B cell (primary cell): Measurements from ENCODE around the gene IGHMBP2. TPM values are rescaled to one million over a fixed set of nuclear protein-coding genes. Genes with fewer than 3 reads are reported as not detected.

Source experiments
- ATAC-seq: fragments of 200-7000 bp; cut with Tn5 transposase; one replicate; pipeline ENCODE4 v1.10.0; 2021; ENCODE audit warnings: low read depth, mild to moderate bottlenecking, moderate number of reproducible peaks, moderate library complexity
- CTCF ChIA-PET: fragments of 350-600 bp; sonication (Branson Sonifier 250); formaldehyde crosslinking; loops from one replicate; lab custom pipeline; 2021; ENCODE audit warnings: antibody characterized with exemption, inconsistent platforms; lab: Charles Lee
- POLR2A ChIA-PET: fragments of 350-600 bp; sonication (Branson Sonifier 250); formaldehyde crosslinking; loops from one replicate; lab custom pipeline; 2021; ENCODE audit warnings: antibody characterized with exemption; lab: Charles Lee
- DNase-seq: peaks from one replicate; pipeline ENCODE4 v3.0.0; 2013
- H2AFZ ChIP-seq: 2 replicates; pipeline ENCODE4 v1.6.1; 2012; ENCODE audit warnings: mild to moderate bottlenecking, low read depth, low read length; ENCODE audit not compliant: insufficient read depth, poor library complexity, severe bottlenecking
- H3K27ac ChIP-seq, 2 donors: 1 replicate in 1 of 2; 2 replicates in 1 of 2; pipeline ENCODE4 v1.5.1; 2012 to 2013; ENCODE audit warnings: low read length in 2 of 2, mild to moderate bottlenecking in 2 of 2, moderate library complexity in 1 of 2
- H3K27me3 ChIP-seq, 4 experiments: fragments of 200-600 bp in 1 of 4; sonication (generic) in 1 of 4; replicated peaks in 1 of 4; 1 replicate in 2 of 4; 2 replicates in 2 of 4; pipeline versions ENCODE4 v1.6.1 to v1.7.0; 2013 to 2016; ENCODE audit warnings: low read length in 3 of 4, mild to moderate bottlenecking in 2 of 4, mixed read lengths in 1 of 4, moderate library complexity in 1 of 4; ENCODE audit not compliant: insufficient read depth in 4 of 4, control insufficient read depth in 3 of 4; ENCODE audit errors: control extremely low read depth in 1 of 4
- H3K36me3 ChIP-seq, 2 experiments: replicated peaks in 1 of 2; 1 replicate in 1 of 2; 2 replicates in 1 of 2; pipeline versions ENCODE4 v1.6.1 to v1.7.1; 2013; ENCODE audit warnings: low read length in 1 of 2; ENCODE audit not compliant: insufficient read depth in 2 of 2, control insufficient read depth in 1 of 2; ENCODE audit errors: control extremely low read depth in 1 of 2, extremely low read depth in 1 of 2
- H3K4me1 ChIP-seq, 2 donors: fragments of 200-600 bp in 1 of 2; sonication (generic) in 1 of 2; 1 replicate in 1 of 2; 2 replicates in 1 of 2; pipeline versions ENCODE4 v1.5.1 to v1.6.1; 2013 to 2017; ENCODE audit warnings: low read length in 2 of 2; ENCODE audit not compliant: control insufficient read depth in 2 of 2, insufficient read depth in 2 of 2
- H3K4me2 ChIP-seq: replicated peaks from 2 replicates; pipeline ENCODE3; 2012; ENCODE audit warnings: mild to moderate bottlenecking, low read depth, low read length; ENCODE audit not compliant: poor library complexity, severe bottlenecking
- H3K4me3 ChIP-seq, 5 experiments: fragments of 200-600 bp in 1 of 5; sonication (generic) in 1 of 5; 1 replicate in 3 of 5; 2 replicates in 2 of 5; pipeline versions ENCODE4 v1.5.1 to v1.7.0; 2011 to 2016; ENCODE audit warnings: low read length in 4 of 5, mild to moderate bottlenecking in 4 of 5, low read depth in 2 of 5, control low read depth in 1 of 5, moderate library complexity in 1 of 5; ENCODE audit not compliant: insufficient read depth in 1 of 5; ENCODE audit errors: control extremely low read depth in 1 of 5, extremely low read depth in 1 of 5
- H3K79me2 ChIP-seq: fragments of 200-600 bp; sonication (generic); one replicate; pipeline ENCODE4 v1.6.0; 2016; ENCODE audit warnings: low read length; ENCODE audit not compliant: control insufficient read depth, insufficient read depth
- H3K9ac ChIP-seq: fragments of 200-600 bp; sonication (generic); 2 replicates; pipeline ENCODE4 v1.6.1; 2017; ENCODE audit warnings: mild to moderate bottlenecking, low read length, moderate library complexity
- H3K9me3 ChIP-seq, 3 donors: one replicate each; pipeline versions ENCODE4 v1.6.1 to v1.7.1; 2013; ENCODE audit warnings: low read length in 2 of 3; ENCODE audit not compliant: control insufficient read depth in 2 of 3, insufficient read depth in 1 of 3; ENCODE audit errors: control extremely low read depth in 1 of 3
- H4K20me1 ChIP-seq: 2 replicates; pipeline ENCODE4 v1.6.0; 2012; ENCODE audit warnings: mild to moderate bottlenecking, low read length; ENCODE audit not compliant: insufficient read depth, control insufficient read depth, poor library complexity, severe bottlenecking
- H3K27ac Mint-ChIP-seq: one replicate; pipeline ENCODE4 v1.8.0; 2021; ENCODE audit warnings: mixed read lengths
- H3K27me3 Mint-ChIP-seq: one replicate; pipeline ENCODE4 v1.8.0; 2021; ENCODE audit warnings: mixed read lengths
- H3K4me1 Mint-ChIP-seq: one replicate; pipeline ENCODE4 v1.8.0; 2021; ENCODE audit warnings: mixed read lengths
- H3K4me3 Mint-ChIP-seq: one replicate; pipeline ENCODE4 v1.8.0; 2021; ENCODE audit warnings: mixed read lengths
- H3K9me3 Mint-ChIP-seq: one replicate; pipeline ENCODE4 v1.8.0; 2022; ENCODE audit warnings: mixed read lengths; ENCODE audit not compliant: insufficient read depth
- EZH2 ChIP-seq: IDR thresholded peaks from 2 replicates; pipeline ENCODE4 v1.6.1; 2012; ENCODE audit warnings: borderline replicate concordance, low read depth, mild to moderate bottlenecking, moderate library complexity, low read length; ENCODE audit not compliant: insufficient read depth, poor library complexity, severe bottlenecking
- WGBS: methylation state at CpG from one replicate; pipeline ENCODE4 v1.1.5; 2013; ENCODE audit warnings: missing lambda C conversion rate; ENCODE audit not compliant: insufficient coverage; 5-methylcytosine and 5-hydroxymethylcytosine counted together
- intact Hi-C: fragments of 100-400 bp; cut with micrococcal nuclease; formaldehyde crosslinking; loops from one replicate; pipeline ENCODE4 v1.10.0; 2022
- polyA plus RNA-seq: library from polyadenylated mRNA; depleted of rRNA; stranded (reverse); fragments of >200 nt; gene quantifications from 2 replicates; pipeline ENCODE4 v1.2.3, GENCODE V29; 2012
- total RNA-seq, 2 donors: library from RNA; stranded (reverse); fragments of 120-200 nt in 1 of 2; gene quantifications; 1 replicate in 1 of 2; 2 replicates in 1 of 2; pipeline versions ENCODE4 v1.2.3 to v1.2.4, GENCODE V29; 2013 to 2022
- TF ChIP-seq, protein P1 (sequence below): fragments of 200-600 bp; IDR thresholded peaks from one replicate; pipeline ENCODE4 v1.8.0; 2022; ENCODE audit warnings: antibody characterized with exemption, mild to moderate bottlenecking

Gene IGHMBP2
- total and polyA plus RNA-seq, 2 donors (not counting 1 experiment from before 2014, with no cell fraction given): 41.4 to 42.9 TPM

DNA sequence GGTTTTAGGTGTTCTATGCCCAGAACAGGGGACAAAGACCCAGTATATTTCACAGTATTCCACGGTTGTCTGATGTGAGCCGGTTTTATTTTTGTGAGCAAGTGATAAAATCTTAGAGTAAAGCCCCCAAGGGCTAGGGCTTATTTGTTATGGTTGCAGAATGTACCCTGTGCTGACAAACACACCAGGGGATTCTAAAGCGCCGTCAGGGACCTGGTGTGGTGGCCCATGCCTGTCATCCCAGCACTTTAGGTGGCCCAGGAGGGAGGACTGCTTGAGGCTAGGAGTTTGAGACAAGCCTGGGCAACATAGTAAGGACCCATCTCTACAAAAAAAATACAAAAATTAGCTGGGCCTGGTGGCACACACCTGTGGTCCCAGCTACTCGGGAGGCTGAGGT, 22.8 kb upstream of the IGHMBP2 start:
- H3K9ac ChIP-seq: no peak overlapping the region
- H3K27me3 ChIP-seq: no peaks in the 10 kb centered on the region
- ChIA-PET POLR2A (no interaction called here), CTCF (interaction anchor here (0.6 to 0.7 kb wide), 3 partner anchors 1040 to 1564 kb away, joined by 3 to 4 read pairs (median 3); no protein-coding TSS in a partner anchor)
- no peaks in the 10 kb centered on the region for H3K36me3 ChIP-seq
- H2AFZ ChIP-seq: no peak overlapping the region
- H3K27ac Mint-ChIP-seq: no peak overlapping the region
- H3K4me2 ChIP-seq: no peak overlapping the region
- DNase-seq (no peak), ATAC-seq (no peak)
- H4K20me1 ChIP-seq: no peaks in the 10 kb centered on the region
- no peaks in the 10 kb centered on the region for H3K9me3 Mint-ChIP-seq
- intact Hi-C loops: no loop called here
- no peak overlapping the region for H3K4me3 Mint-ChIP-seq
- no peaks in the 10 kb centered on the region for H3K9me3 ChIP-seq
- WGBS: 93% methylated on average over 2 of the region's 5 CpGs
- H3K27ac ChIP-seq: no peak overlapping the region
- no peaks in the 10 kb centered on the region for H3K27me3 Mint-ChIP-seq
- H3K79me2 ChIP-seq: no peaks in the 10 kb centered on the region
- H3K4me1 Mint-ChIP-seq: no peaks in the 10 kb centered on the region
- H3K4me3 ChIP-seq: no peak overlapping the region
- no peaks in the 10 kb centered on the region for H3K4me1 ChIP-seq
- TF ChIP-seq, protein P1, sequence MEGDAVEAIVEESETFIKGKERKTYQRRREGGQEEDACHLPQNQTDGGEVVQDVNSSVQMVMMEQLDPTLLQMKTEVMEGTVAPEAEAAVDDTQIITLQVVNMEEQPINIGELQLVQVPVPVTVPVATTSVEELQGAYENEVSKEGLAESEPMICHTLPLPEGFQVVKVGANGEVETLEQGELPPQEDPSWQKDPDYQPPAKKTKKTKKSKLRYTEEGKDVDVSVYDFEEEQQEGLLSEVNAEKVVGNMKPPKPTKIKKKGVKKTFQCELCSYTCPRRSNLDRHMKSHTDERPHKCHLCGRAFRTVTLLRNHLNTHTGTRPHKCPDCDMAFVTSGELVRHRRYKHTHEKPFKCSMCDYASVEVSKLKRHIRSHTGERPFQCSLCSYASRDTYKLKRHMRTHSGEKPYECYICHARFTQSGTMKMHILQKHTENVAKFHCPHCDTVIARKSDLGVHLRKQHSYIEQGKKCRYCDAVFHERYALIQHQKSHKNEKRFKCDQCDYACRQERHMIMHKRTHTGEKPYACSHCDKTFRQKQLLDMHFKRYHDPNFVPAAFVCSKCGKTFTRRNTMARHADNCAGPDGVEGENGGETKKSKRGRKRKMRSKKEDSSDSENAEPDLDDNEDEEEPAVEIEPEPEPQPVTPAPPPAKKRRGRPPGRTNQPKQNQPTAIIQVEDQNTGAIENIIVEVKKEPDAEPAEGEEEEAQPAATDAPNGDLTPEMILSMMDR: no peak
- no peak for TF ChIP-seq EZH2

DNA sequence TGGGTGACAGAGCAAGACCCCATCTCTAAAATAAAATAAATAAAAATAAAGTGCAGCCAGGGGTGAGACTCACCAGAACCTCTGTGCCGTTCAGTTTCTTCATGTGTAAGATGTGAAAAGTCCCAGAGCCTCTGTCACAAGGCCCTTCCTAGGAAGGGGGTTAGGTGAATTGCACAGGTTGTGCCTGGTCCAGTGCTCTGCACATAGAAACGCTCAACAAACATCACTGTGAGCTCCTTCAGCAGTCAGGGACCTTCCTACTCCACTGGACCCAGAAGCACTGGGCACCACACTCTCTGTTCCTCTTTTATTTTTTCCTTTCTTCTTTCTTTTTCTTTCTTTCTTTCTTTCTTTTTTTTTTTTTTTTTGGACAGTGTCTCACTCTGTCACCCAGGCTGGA, 22.4 kb upstream of the IGHMBP2 start:
- Histone ChIP-seq H3K9ac (no peak overlapping the region), H2AFZ (no peak overlapping the region), H3K27ac (no peak overlapping the region), H3K4me1 (no peaks in the 10 kb centered on the region), H3K36me3 (no peaks in the 10 kb centered on the region), H4K20me1 (no peaks in the 10 kb centered on the region), H3K4me3 (no peak overlapping the region), H3K79me2 (no peaks in the 10 kb centered on the region), H3K4me2 (no peak overlapping the region), H3K9me3 (no peaks in the 10 kb centered on the region), H3K27me3 (no peaks in the 10 kb centered on the region)
- 90% methylated on average over 1 of the region's 2 CpGs for WGBS
- ATAC-seq: no peak
- TF ChIP-seq EZH2: no peak
- TF ChIP-seq, protein P1: no peak
- CTCF ChIA-PET: interaction anchor here (0.6 to 0.7 kb wide), 3 partner anchors 68 to 1563 kb away, joined by 3 read pairs; no protein-coding TSS in a partner anchor
- POLR2A ChIA-PET: interaction anchor here (0.9 kb wide), 1 partner anchor 37 kb away, joined by 4 read pairs; no protein-coding TSS in a partner anchor
- no peaks in the 10 kb centered on the region for H3K27me3 Mint-ChIP-seq
- H3K9me3 Mint-ChIP-seq: no peaks in the 10 kb centered on the region
- H3K4me1 Mint-ChIP-seq: no peaks in the 10 kb centered on the region
- no peak overlapping the region for H3K4me3 Mint-ChIP-seq
- intact Hi-C loops: no loop called here
- H3K27ac Mint-ChIP-seq: no peak overlapping the region
- no peak for DNase-seq
